ENCODE measurements around the gene PSMA6. TPM values are rescaled to one million over a fixed set of nuclear protein-coding genes. Genes with fewer than 3 reads are reported as not detected.

PSMA6 gene
- total and polyA plus RNA-seq, 10 of the 15 experiments (the other 5 are each of a cell fraction or from before 2014, with no cell fraction given), result 267 to 1,363 (median 402) TPM

DNA sequence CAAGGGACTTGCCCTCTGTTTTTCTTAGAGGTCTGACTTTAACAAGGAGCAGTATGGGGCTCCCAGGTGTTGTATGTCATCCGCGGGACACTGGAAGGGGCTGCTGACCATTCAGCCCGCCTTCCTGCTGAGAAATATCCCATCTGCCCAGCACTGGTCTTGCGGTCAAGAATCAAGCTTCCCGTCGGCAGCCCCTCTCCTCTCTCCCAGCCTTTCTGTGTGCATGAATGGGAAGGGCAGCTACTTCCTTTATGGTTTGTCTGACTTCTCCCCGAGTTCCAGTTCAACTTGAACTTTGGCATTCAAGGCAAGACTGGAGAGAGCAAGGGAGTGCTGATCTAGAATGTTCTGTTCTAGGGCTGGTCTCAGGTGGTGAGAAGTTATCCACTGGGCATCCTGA is 51.5 kb downstream of the PSMA6 start:
- Histone ChIP-seq H3K4me1 (ENCODE audit: control insufficient read depth, insufficient read depth, low read length) (peaks cover 13% of the 10 kb centered on the region), H2AFZ (ENCODE audit: control insufficient read depth, low read depth, low read length) (no peak overlapping the region), H3K4me3 (no peak overlapping the region), H3K4me2 (ENCODE audit: control insufficient read depth, insufficient read depth) (no peak overlapping the region), H3K9ac (ENCODE audit: control insufficient read depth, insufficient read depth, low read length) (no peak overlapping the region), H3K79me2 (ENCODE audit: control insufficient read depth, insufficient read depth, low read length) (no peaks in the 10 kb centered on the region), H3K9me3 (replicated peaks; ENCODE audit: control insufficient read depth, insufficient read depth, low read length) (no peaks in the 10 kb centered on the region), H3K27me3 (replicated peaks in 1 of 2; ENCODE audit: control insufficient read depth in 2 of 2, insufficient read depth in 2 of 2, low read length in 1 of 2) (no peaks in the 10 kb centered on the region), H4K20me1 (ENCODE audit: control insufficient read depth, insufficient read depth) (no peaks in the 10 kb centered on the region), H3K27ac (ENCODE audit: control insufficient read depth, insufficient read depth) (no peak overlapping the region), H3K36me3 (ENCODE audit: control insufficient read depth in 2 of 2, insufficient read depth in 2 of 2, low read length in 1 of 2) (no peaks in the 10 kb centered on the region)
- ChIA-PET RAD21 (ENCODE audit: unreplicated experiment) (no interaction called here), POLR2A (interaction anchor here (0.6 kb wide), 1 partner anchor 24 kb away, joined by 5 read pairs; no protein-coding TSS in a partner anchor), CTCF (interaction anchor here (0.6 kb wide), 1 partner anchor 1185 kb away, joined by 4 read pairs; no protein-coding TSS in a partner anchor), SMC1A (ENCODE audit: uncharacterized antibody, unreplicated experiment) (no interaction called here)
- 63% methylated on average over 7 of the region's 7 CpGs for WGBS (ENCODE audit: insufficient coverage, insufficient replicate concordance, low lambda C conversion rate, missing lambda C conversion rate)
- ATAC-seq (no peak), FAIRE-seq (no peak), DNase-seq (ENCODE audit: low read depth, low spot score) (no peak)
- in situ Hi-C loops (cut with MboI) (no loop called here), intact Hi-C loops (cut with micrococcal nuclease; ENCODE audit: unreplicated experiment) (no loop called here)
- no peak for TF ChIP-seq FOS (IDR thresholded peaks at IDR 0.05; ENCODE audit: borderline replicate concordance, extremely low read depth, insufficient read length)
- TF ChIP-seq ETV6 (conservative IDR thresholded peaks at IDR 0.05 in 1 of 2, IDR thresholded peaks at IDR 0.05 in 1 of 2; ENCODE audit: borderline replicate concordance in 1 of 2, low read depth in 1 of 2), result no peak
- no peak for TF ChIP-seq IRF5 (IDR thresholded peaks at IDR 0.05; ENCODE audit: borderline replicate concordance)
- no peak for TF ChIP-seq NFYA (IDR thresholded peaks at IDR 0.05; ENCODE audit: borderline replicate concordance, low read depth, low read length)
- TF ChIP-seq NFYB (IDR thresholded peaks at IDR 0.05; ENCODE audit: insufficient read depth, low read depth, low read length), result no peak
- TF ChIP-seq RAD51 (IDR thresholded peaks at IDR 0.05), result no peak
- TF ChIP-seq PAX5 (IDR thresholded peaks at IDR 0.05; ENCODE audit: borderline replicate concordance, low read depth, low read length), result no peak
- no peak for TF ChIP-seq BCL11A (IDR thresholded peaks at IDR 0.05; ENCODE audit: low read depth, low read length)
- TF ChIP-seq SMARCA5 (IDR thresholded peaks at IDR 0.05), result no peak
- no peak for TF ChIP-seq SUZ12 (IDR thresholded peaks at IDR 0.05; ENCODE audit: unreplicated experiment)
- TF ChIP-seq NR2F1 (conservative IDR thresholded peaks at IDR 0.05), result no peak
- no peak for TF ChIP-seq ZNF274 (IDR thresholded peaks at IDR 0.05; ENCODE audit: insufficient read depth, insufficient read length)
- no peak for TF ChIP-seq RB1 (IDR thresholded peaks at IDR 0.05; ENCODE audit: borderline replicate concordance)
- no peak for TF ChIP-seq WRNIP1 (IDR thresholded peaks at IDR 0.05; ENCODE audit: borderline replicate concordance, low read depth, low read length)
- no peak for TF ChIP-seq YY1 (IDR thresholded peaks at IDR 0.05; ENCODE audit: low read depth, low read length)
- TF ChIP-seq ASH2L (IDR thresholded peaks at IDR 0.05; ENCODE audit: borderline replicate concordance, low read depth), result no peak
- BruUV-seq (replicated peaks), result no TSS peak

Data from GM12878 (cell line).